HG02870 (cell line): ENCODE data around the gene OSGIN1.

Source experiments
- ATAC-seq: cut with Tn5 transposase; IDR thresholded peaks from one replicate; pipeline ENCODE4 v1.9.1; 2021; ENCODE audit warnings: mild to moderate bottlenecking, moderate library complexity; ENCODE audit not compliant: unreplicated experiment

Gene OSGIN1

GRCh38 chr16:83995754-83996153 is 42.7 kb downstream of the OSGIN1 start:
- no peak for ATAC-seq

DNA sequence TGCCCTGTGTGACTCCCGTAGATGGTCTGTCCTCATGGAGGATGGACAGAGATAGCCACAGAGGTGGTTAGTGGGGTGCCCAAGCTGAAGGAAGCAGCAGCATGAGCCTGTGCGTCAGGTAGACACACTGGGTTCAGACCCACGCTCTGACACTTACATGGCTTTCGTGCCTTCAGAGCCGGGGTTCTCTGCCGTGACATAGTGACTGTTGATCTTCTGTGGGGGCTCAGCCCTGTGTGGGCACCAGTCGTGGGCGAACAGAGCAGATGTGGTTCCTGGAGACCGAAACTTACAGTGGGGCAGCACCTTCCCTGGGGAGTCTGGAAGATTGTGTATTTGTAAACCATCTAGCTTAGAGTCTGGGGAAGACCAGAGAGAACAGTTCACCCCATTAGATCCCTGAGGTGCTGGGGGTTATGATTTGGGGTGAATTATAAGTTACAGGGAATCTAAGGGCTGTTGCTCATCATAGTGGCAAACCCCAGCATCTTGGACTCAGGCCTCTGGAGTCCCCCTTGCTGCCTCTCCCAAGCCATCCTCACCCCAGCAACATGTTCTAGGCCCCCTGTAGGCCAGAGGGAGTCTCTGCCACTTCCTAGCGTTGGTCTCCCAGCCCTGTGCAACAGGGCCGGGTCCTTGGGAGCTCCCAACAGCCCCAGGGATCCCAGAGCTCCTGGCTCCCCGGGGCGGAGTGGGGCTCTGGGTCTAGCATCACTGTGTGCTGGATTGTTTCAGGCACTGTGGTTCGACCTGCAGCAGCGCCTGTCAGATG is 43.6 kb downstream of the OSGIN1 start:
- ATAC-seq, result no peak

- ATAC-seq, result no peak
Measured at GRCh38 chr16:83998091-83998490, 45.1 kb downstream of the OSGIN1 start.

DNA sequence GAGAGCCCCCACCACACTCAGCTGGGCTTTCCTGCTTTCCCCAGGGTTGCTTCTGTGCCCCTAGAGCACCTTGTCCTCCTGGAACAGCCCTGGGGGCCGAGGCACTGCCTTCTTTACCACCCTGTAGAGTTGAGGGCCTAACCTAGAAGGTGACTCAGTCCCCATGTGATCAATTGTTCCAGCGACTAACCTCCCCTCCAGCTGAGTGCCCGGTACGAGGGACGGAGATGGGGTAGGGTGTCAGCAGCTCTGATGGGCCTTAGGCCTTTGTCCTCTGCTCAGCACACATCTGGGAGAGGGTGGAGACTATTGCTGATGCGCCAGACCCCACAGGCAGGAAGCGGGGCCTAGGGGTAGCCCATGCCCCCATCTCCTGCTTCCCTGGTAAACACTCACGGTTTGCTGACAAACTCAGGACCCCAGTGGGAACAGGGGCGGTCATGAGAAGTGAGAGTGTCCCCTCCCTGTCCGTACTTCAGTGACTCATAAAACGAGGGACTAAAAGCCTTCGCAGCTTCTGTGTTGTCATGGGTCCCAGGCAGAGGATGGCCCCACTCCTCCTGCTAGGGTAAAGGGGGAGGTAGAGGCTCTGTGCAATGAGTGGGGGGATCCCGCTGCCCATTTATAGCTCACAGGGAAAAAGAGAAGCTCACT is 48.1 kb downstream of the OSGIN1 start:
- no peak for ATAC-seq

DNA sequence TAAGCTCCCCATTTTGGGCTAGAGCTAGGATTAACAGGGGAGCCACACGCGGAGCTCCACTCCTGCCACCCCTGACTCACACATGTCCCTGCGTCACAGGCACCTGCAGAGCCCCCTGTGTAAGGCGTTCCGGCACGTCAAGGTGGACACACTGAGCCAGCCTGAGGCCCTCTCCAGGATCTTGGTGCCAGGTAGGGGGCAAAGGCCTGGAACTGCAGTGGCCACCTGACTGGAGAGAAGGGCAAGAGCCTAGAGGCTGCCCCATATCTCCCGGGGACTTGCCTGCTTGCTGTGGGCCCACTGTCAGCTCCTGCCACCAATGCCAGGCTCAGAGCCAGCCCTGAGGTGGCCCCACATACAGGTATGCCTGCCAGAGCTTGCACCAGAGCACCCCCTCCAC is 48.7 kb downstream of the OSGIN1 start:
- no peak for ATAC-seq

DNA sequence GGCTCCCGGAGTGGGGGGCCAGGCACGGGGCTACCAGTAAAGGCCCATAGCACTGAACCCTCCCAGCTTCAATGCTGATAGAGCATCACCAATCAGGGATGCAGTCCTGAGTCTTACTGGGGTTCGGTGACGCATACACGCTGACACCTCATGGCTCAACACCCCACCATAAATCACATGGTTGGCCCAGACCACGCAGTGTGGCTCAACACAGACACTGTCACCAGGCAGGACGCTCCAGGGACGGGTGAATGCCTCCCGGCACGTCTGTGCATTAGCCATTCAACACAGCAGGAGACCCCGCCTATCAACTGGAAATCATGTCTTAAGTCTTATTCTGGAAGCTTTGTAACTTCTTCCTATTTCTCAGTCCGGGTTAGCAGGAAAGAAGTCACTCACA is 50.0 kb downstream of the OSGIN1 start:
- ATAC-seq, result no peak

GRCh38 chr16:84004442-84004841 is 51.4 kb downstream of the OSGIN1 start:
- no peak for ATAC-seq

GRCh38 chr16:84005391-84005790 is 52.4 kb downstream of the OSGIN1 start:
- no peak for ATAC-seq

GRCh38 chr16:84007520-84007919 is 54.5 kb downstream of the OSGIN1 start:
- no peak for ATAC-seq

GRCh38 chr16:84007965-84008364 is 54.9 kb downstream of the OSGIN1 start:
- ATAC-seq, result no peak

- ATAC-seq, result no peak
Measured at GRCh38 chr16:84009282-84009681, 56.2 kb downstream of the OSGIN1 start.

DNA sequence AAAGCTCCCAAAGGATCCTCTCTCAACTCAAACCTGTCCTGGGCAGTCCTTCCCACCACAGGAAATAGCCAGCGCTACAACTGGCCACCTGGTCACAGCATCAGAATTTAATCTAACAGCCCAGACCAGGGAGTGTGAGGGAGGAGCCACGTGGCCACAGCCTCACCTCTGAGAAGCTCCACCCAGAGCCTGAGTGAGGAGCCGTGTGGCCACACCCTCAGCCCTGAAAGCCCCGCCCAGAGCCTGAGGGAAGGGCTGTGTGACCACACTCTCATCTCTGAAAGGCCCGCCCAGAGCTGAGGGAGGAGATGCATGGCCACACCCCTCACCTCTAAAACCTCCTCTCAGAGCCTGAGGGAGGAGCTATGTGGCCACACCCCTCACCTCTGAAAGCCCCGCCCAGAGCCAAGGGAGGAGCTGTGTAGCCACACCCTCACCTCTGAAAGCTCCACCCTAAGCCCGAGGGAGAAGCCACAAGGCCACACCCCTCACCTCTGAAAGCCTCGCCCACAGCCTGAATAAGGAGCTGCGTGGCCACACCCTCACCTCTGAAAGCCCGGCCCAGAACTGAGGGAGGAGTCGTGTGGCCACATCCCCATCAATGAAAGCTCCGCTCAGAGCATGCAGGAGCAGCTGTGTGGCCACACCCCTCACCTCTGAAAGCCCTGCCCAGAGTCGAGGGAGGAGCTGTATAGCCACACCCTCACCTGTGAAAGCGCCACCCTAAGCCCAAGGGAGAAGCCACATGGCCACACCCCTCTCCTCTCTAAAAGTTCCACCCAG is 60.9 kb downstream of the OSGIN1 start:
- peak; percentile 63 for ATAC-seq

GRCh38 chr16:84014570-84015327 is 61.7 kb downstream of the OSGIN1 start:
- no peak for ATAC-seq

- no peak for ATAC-seq
Measured at GRCh38 chr16:84015399-84015798, 62.4 kb downstream of the OSGIN1 start.
